ENCODE results near the gene COL5A1.

COL5A1 gene

GRCh38 chr9:134695144-134695543 is 53.5 kb downstream of the COL5A1 start:
- TF ChIP-seq FOXP2 (optimal IDR thresholded peaks at IDR 0.05; ENCODE audit: borderline replicate concordance, extremely low read depth, extremely low read length, insufficient read depth), result no peak
- no peak for TF ChIP-seq TAF1 (IDR thresholded peaks at IDR 0.05; ENCODE audit: borderline replicate concordance, insufficient read depth, low read length)
- TF ChIP-seq REST (IDR thresholded peaks at IDR 0.05; ENCODE audit: insufficient read depth in 1 of 2, low read depth in 2 of 2, low read length in 2 of 2), result no peak
- TF ChIP-seq POLR2AphosphoS5 (IDR thresholded peaks at IDR 0.05; ENCODE audit: low read depth, low read length), result no peak
- TF ChIP-seq SIN3A (IDR thresholded peaks at IDR 0.05; ENCODE audit: borderline replicate concordance, insufficient read depth, low read length), result no peak

GRCh38 chr9:134696433-134696832 is 54.8 kb downstream of the COL5A1 start:
- TF ChIP-seq TAF1 (IDR thresholded peaks at IDR 0.05; ENCODE audit: borderline replicate concordance, insufficient read depth, low read length) (no peak), FOXP2 (optimal IDR thresholded peaks at IDR 0.05; ENCODE audit: borderline replicate concordance, extremely low read depth, extremely low read length, insufficient read depth) (no peak), SIN3A (IDR thresholded peaks at IDR 0.05; ENCODE audit: borderline replicate concordance, insufficient read depth, low read length) (no peak)

- TF ChIP-seq POLR2AphosphoS5 (IDR thresholded peaks at IDR 0.05; ENCODE audit: low read depth, low read length) (no peak), TAF1 (IDR thresholded peaks at IDR 0.05; ENCODE audit: borderline replicate concordance, insufficient read depth, low read length) (no peak), REST (IDR thresholded peaks at IDR 0.05; ENCODE audit: insufficient read depth in 1 of 2, low read depth in 2 of 2, low read length in 2 of 2) (no peak)
These were observed 56.5 kb downstream of the COL5A1 start for GRCh38 chr9:134698111-134698510.

GRCh38 chr9:134698587-134699342 is 57.2 kb downstream of the COL5A1 start:
- TF ChIP-seq FOXP2 (optimal IDR thresholded peaks at IDR 0.05; ENCODE audit: borderline replicate concordance, extremely low read depth, extremely low read length, insufficient read depth), result peak; percentile 19
- TF ChIP-seq POLR2AphosphoS5 (IDR thresholded peaks at IDR 0.05; ENCODE audit: low read depth, low read length), result no peak
- no peak for TF ChIP-seq SIN3A (IDR thresholded peaks at IDR 0.05; ENCODE audit: borderline replicate concordance, insufficient read depth, low read length)
- TF ChIP-seq REST (IDR thresholded peaks at IDR 0.05; ENCODE audit: insufficient read depth in 1 of 2, low read depth in 2 of 2, low read length in 2 of 2), result no peak
- TF ChIP-seq TAF1 (IDR thresholded peaks at IDR 0.05; ENCODE audit: borderline replicate concordance, insufficient read depth, low read length), result no peak

- no peak for TF ChIP-seq POLR2AphosphoS5 (IDR thresholded peaks at IDR 0.05; ENCODE audit: low read depth, low read length)
- no peak for TF ChIP-seq TAF1 (IDR thresholded peaks at IDR 0.05; ENCODE audit: borderline replicate concordance, insufficient read depth, low read length)
- TF ChIP-seq SIN3A (IDR thresholded peaks at IDR 0.05; ENCODE audit: borderline replicate concordance, insufficient read depth, low read length), result no peak
- TF ChIP-seq FOXP2 (optimal IDR thresholded peaks at IDR 0.05; ENCODE audit: borderline replicate concordance, extremely low read depth, extremely low read length, insufficient read depth), result no peak
- TF ChIP-seq REST (IDR thresholded peaks at IDR 0.05; ENCODE audit: insufficient read depth in 1 of 2, low read depth in 2 of 2, low read length in 2 of 2), result no peak
These were observed 57.7 kb downstream of the COL5A1 start for GRCh38 chr9:134699343-134699740.

Measured in PFSK-1 (cell line).